Measurements from ENCODE around the gene CMSS1.

- TF ChIP-seq CTCF (conservative IDR thresholded peaks at IDR 0.05) (no peak), ZFX (IDR thresholded peaks at IDR 0.05) (no peak)
Observed at GRCh38 chr3:99921377-99921695, 103.7 kb downstream of the CMSS1 start.

Measured in C4-2B (cell line).